Measurements from ENCODE around the gene ACACA. TPM values are rescaled to one million over a fixed set of nuclear protein-coding genes. Genes with fewer than 3 reads are reported as not detected.

The ACACA gene
- total and polyA plus RNA-seq, 2 donors from 2014 or later = 13.8 to 34.9 TPM

DNA sequence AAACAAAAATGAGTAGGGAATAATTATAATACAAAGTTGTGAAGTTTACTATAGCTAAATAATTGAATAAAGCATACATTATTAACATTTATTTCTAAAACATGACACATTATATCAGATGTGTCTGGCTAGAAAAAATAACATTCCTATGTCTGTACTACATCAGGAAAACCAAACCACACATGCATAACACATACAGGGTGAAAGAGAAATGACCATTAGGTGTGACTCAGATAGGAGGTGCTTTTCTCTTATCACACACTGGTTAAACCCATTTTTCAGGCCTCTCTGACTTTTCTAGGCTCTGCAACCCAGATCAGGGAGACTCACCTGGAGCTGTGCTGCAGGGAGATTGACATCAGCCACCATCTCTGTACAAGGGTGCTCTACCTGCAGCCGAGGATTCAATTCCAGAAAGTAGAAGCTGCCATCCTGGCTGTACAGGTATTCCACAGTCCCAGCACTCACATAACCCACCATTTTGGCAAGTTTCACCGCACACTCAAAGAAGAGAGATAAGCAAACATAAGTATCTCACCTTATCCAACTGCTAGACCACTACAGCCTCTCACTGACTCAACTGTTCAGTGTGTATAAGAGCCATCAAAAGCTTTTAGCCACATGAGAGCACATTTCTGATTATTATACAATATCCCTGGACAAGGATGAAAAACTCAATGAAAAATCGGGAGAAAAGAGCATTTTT, 147.5 kb downstream of the ACACA start:
- Histone ChIP-seq H3K27ac (ENCODE audit: low read depth in 2 of 2, low read length in 2 of 2) (no peak overlapping the region), H3K36me3 (ENCODE audit: control insufficient read depth in 2 of 3, insufficient read depth in 3 of 3, low read length in 3 of 3) (peaks cover 0 to 4% (median 0%) of the 10 kb centered on the region in 3 donors), H3K4me1 (ENCODE audit: control insufficient read depth in 2 of 3, insufficient read depth in 2 of 3, low read depth in 1 of 3, low read length in 3 of 3) (no peaks in the 10 kb centered on the region), H3K9ac (ENCODE audit: low read length in 3 of 3) (no peak overlapping the region), H3K9me3 (ENCODE audit: control insufficient read depth in 2 of 3, insufficient read depth in 1 of 3, low read length in 3 of 3) (no peaks in the 10 kb centered on the region), H3K27me3 (ENCODE audit: control insufficient read depth, insufficient read depth, low read length) (no peaks in the 10 kb centered on the region), H3K4me3 (ENCODE audit: low read length in 3 of 3) (no peak overlapping the region)
- intact Hi-C loops (cut with DNase I) = no loop called here
- DNase-seq (no peak), FAIRE-seq (no peak)
- TF ChIP-seq CTCF (IDR thresholded peaks at IDR 0.05; ENCODE audit: borderline replicate concordance, extremely low read depth, insufficient read depth) = no peak

DNA sequence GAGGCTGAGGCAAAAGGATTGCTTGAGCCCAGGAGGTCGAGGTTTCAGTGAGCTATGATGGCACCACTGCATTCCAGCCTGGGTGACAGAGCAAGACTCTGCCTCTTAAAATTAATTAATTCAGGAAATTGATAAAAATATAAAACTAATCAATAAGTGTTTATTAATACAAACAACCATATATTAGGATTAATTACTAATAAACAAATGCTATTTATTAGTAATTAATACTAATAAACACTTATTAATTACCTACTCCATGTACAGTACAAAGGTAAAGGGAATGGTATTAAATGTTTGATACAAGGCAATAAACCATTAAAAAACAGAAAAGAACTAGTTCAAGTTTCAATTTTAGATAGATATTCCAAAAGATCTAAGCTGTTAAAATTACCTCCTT, 150.0 kb downstream of the ACACA start:
- no peak for DNase-seq
- intact Hi-C loops (cut with DNase I) = no loop called here
- no peaks in the 10 kb centered on the region for H3K4me1 ChIP-seq (ENCODE audit: control insufficient read depth in 2 of 3, insufficient read depth in 2 of 3, low read depth in 1 of 3, low read length in 3 of 3)
- no peak for FAIRE-seq
- H3K9me3 ChIP-seq (ENCODE audit: control insufficient read depth in 2 of 3, insufficient read depth in 1 of 3, low read length in 3 of 3) = no peaks in the 10 kb centered on the region
- peaks cover 0 to 8% (median under 1%) of the 10 kb centered on the region in 3 donors for H3K36me3 ChIP-seq (ENCODE audit: control insufficient read depth in 2 of 3, insufficient read depth in 3 of 3, low read length in 3 of 3)
- no peak overlapping the region for H3K4me3 ChIP-seq (ENCODE audit: low read length in 3 of 3)
- TF ChIP-seq CTCF (IDR thresholded peaks at IDR 0.05; ENCODE audit: borderline replicate concordance, extremely low read depth, insufficient read depth) = no peak
- H3K9ac ChIP-seq (ENCODE audit: low read length in 3 of 3) = no peak overlapping the region
- no peaks in the 10 kb centered on the region for H3K27me3 ChIP-seq (ENCODE audit: control insufficient read depth, insufficient read depth, low read length)
- no peak overlapping the region for H3K27ac ChIP-seq (ENCODE audit: low read depth in 2 of 2, low read length in 2 of 2)

- H3K4me1 ChIP-seq (ENCODE audit: control insufficient read depth in 2 of 3, insufficient read depth in 2 of 3, low read depth in 1 of 3, low read length in 3 of 3) = no peaks in the 10 kb centered on the region
- intact Hi-C loops (cut with DNase I) = no loop called here
- no peaks in the 10 kb centered on the region for H3K27me3 ChIP-seq (ENCODE audit: control insufficient read depth, insufficient read depth, low read length)
- no peak overlapping the region for H3K27ac ChIP-seq (ENCODE audit: low read depth in 2 of 2, low read length in 2 of 2)
- no peak overlapping the region for H3K9ac ChIP-seq (ENCODE audit: low read length in 3 of 3)
- no peak overlapping the region for H3K4me3 ChIP-seq (ENCODE audit: low read length in 3 of 3)
- H3K36me3 ChIP-seq (ENCODE audit: control insufficient read depth in 2 of 3, insufficient read depth in 3 of 3, low read length in 3 of 3) = peaks cover 0 to 9% (median 2%) of the 10 kb centered on the region in 3 donors
- no peak for TF ChIP-seq CTCF (IDR thresholded peaks at IDR 0.05; ENCODE audit: borderline replicate concordance, extremely low read depth, insufficient read depth)
- no peak for FAIRE-seq
- peak in 1 of 5 donors; percentile 16 for DNase-seq
- no peaks in the 10 kb centered on the region for H3K9me3 ChIP-seq (ENCODE audit: control insufficient read depth in 2 of 3, insufficient read depth in 1 of 3, low read length in 3 of 3)
Observed at GRCh38 chr17:37255432-37255831, 151.2 kb downstream of the ACACA start.

Data from kidney (tissue), 14 donors.